Measurements from ENCODE around the gene ZNF205. TPM values are rescaled to one million over a fixed set of nuclear protein-coding genes. Genes with fewer than 3 reads are reported as not detected.
A peak's percentile ranks its signal among the peaks of the same experiment; 100 is the strongest.
"Not testable (repeated sequence)": the region's sequence is repeated elsewhere in the genome, so short reads cannot be mapped to it uniquely, and the experiment has no call there.

Gene ZNF205
- total and polyA plus RNA-seq, 9 donors: 12.0 to 15.4 (median 13.7) TPM

DNA sequence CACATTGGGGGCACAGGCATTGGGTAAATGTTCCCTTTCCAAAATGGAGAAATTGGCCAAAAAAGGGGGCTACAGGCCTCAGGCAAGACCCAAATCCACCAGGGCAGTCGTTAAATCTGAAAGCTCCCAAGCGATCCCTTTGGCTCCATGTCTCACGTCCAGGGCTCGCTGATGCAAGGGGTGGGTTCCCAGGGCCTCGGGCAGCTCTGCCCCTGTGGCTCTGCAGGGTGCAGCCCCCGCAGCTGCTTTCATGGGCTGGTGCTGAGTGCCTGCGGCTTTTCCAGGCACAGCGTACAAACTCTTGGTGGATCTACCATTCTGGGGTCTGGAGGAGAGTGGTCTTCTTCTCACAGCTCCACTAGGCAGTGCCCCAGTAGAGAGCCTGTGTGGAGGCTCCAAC lies 29.0 kb upstream of the ZNF205 start:
- not testable (repeated sequence) for H3K27ac ChIP-seq (ENCODE audit: low read length); H3K27me3 ChIP-seq (ENCODE audit: control insufficient read depth, insufficient read depth, low read length); DNase-seq; H3K9me3 ChIP-seq (replicated peaks; ENCODE audit: control insufficient read depth, low read depth, low read length); H3K4me3 ChIP-seq (ENCODE audit: low read length); H3K36me3 ChIP-seq (ENCODE audit: control insufficient read depth, insufficient read depth, low read length)
- peaks cover 23% of the 10 kb centered on the region for H3K4me1 ChIP-seq (ENCODE audit: control insufficient read depth, insufficient read depth, low read length)
- WGBS (ENCODE audit: insufficient coverage): 88% methylated on average over 5 of the region's 8 CpGs

DNA sequence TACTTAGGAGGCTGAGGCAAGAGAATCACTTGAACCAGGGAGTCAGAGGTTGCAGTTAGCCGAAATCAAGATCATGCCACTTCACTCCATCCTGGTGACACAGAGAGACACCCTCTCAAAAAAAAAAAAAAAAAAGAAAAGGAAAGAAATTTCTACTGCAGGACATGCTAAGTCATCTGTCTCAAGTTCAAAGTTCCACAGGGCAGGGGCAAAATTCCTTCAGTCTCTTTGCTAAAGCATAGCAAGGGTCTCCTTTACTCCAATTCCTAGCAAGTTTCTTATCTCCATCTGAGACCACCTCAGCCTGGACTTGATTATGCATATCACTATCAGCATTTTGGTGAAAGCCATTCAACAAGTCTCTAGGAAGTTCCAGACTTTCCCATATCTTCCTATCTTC lies 27.9 kb upstream of the ZNF205 start:
- no peak for DNase-seq
- Histone ChIP-seq H3K4me3 (ENCODE audit: low read length) (no peak overlapping the region), H3K9me3 (replicated peaks; ENCODE audit: control insufficient read depth, low read depth, low read length) (no peaks in the 10 kb centered on the region), H3K36me3 (ENCODE audit: control insufficient read depth, insufficient read depth, low read length) (no peaks in the 10 kb centered on the region), H3K27me3 (ENCODE audit: control insufficient read depth, insufficient read depth, low read length) (peaks cover 2% of the 10 kb centered on the region), H3K4me1 (ENCODE audit: control insufficient read depth, insufficient read depth, low read length) (peaks cover 34% of the 10 kb centered on the region), H3K27ac (ENCODE audit: low read length) (no peak overlapping the region)
- WGBS (ENCODE audit: insufficient coverage): no CpG with 5 or more reads among the region's 1 CpG

DNA sequence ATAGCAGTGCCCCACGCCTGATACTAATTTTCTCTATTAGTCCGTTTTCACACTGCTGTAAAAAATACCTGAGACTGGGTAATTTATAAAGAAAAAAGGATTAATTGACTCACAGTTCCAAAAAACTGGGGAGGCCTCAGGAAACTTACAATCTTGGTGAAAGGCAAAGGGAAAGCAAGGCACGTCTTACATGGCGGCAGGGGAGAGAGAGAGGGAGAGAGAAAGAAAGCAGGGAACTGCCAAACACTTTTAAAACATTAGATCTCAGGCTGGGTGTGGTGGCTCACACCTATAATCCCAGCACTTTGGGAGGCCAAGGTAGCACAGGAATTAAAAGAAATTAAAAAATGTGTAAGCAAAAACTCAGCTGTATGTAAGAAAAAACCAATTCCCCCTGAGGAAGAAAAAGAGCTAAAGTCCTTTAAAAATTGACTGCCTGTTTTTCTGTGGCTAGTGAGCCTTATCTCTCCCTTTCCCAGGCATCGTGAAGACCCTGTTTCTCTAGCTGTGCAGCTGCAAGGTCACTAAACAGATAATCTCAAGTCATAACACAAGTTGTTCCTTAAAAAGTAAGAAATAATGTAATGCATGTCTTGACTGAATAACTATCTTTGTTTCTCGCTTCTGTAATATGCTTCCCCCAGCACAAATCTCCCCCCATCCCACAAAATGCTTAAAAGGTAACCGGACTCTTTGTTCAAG lies 27.3 kb upstream of the ZNF205 start:
- Histone ChIP-seq H3K27ac (ENCODE audit: low read length) (no peak overlapping the region), H3K4me1 (ENCODE audit: control insufficient read depth, insufficient read depth, low read length) (peaks cover 35% of the 10 kb centered on the region), H3K36me3 (ENCODE audit: control insufficient read depth, insufficient read depth, low read length) (no peaks in the 10 kb centered on the region), H3K9me3 (replicated peaks; ENCODE audit: control insufficient read depth, low read depth, low read length) (no peaks in the 10 kb centered on the region), H3K4me3 (ENCODE audit: low read length) (no peak overlapping the region), H3K27me3 (ENCODE audit: control insufficient read depth, insufficient read depth, low read length) (peaks cover 2% of the 10 kb centered on the region)
- no peak for DNase-seq
- WGBS (ENCODE audit: insufficient coverage): 78% methylated on average over 2 of the region's 7 CpGs

- Histone ChIP-seq H3K36me3 (ENCODE audit: control insufficient read depth, insufficient read depth, low read length) (no peaks in the 10 kb centered on the region), H3K27ac (ENCODE audit: low read length) (peak overlapping the region; percentile 86), H3K9me3 (replicated peaks; ENCODE audit: control insufficient read depth, low read depth, low read length) (no peaks in the 10 kb centered on the region), H3K4me1 (ENCODE audit: control insufficient read depth, insufficient read depth, low read length) (peaks cover 35% of the 10 kb centered on the region), H3K27me3 (ENCODE audit: control insufficient read depth, insufficient read depth, low read length) (no peaks in the 10 kb centered on the region), H3K4me3 (ENCODE audit: low read length) (no peak overlapping the region)
- DNase-seq: no peak
- 88% methylated on average over 9 of the region's 17 CpGs for WGBS (ENCODE audit: insufficient coverage)
Measured at GRCh38 chr16:3085868-3086595, 26.4 kb upstream of the ZNF205 start.

DNA sequence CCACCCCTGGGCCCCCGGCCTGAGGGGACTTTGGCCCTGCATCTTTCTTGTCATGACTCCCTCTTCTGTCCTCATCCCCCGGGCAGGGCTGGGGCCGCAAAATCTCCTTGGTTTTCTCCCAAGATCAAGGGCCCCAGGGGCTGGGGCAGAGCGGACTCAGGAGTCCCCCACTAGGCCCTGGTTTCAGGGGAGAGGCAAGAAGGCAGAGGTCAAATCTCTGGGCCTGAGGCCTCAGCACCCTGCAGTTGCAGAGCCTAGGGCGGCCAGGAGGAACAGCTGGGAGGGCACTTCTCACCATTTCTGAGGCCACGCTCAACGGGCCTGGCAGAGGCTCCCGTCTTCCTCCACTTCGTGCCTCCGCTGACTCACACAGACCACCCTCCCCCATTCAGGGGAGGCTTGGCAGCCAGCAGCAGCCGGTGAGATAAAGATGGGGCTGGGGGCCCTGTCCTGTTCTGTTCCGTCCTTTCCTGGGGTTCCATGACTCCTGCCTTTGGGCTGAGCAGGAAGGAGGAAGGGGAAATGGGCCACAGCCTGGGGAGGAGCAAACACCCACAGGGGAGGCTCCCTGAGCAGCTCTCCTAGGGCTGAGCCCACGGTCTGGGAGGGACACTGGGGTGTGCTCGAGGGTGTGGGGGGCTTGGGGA lies 25.7 kb upstream of the ZNF205 start:
- 52% methylated on average over 7 of the region's 14 CpGs for WGBS (ENCODE audit: insufficient coverage)
- Histone ChIP-seq H3K27me3 (ENCODE audit: control insufficient read depth, insufficient read depth, low read length) (peaks cover 3% of the 10 kb centered on the region), H3K9me3 (replicated peaks; ENCODE audit: control insufficient read depth, low read depth, low read length) (no peaks in the 10 kb centered on the region), H3K4me3 (ENCODE audit: low read length) (peak overlapping the region; percentile 7), H3K36me3 (ENCODE audit: control insufficient read depth, insufficient read depth, low read length) (no peaks in the 10 kb centered on the region), H3K4me1 (ENCODE audit: control insufficient read depth, insufficient read depth, low read length) (peaks cover 35% of the 10 kb centered on the region), H3K27ac (ENCODE audit: low read length) (peak overlapping the region; percentile 86)
- DNase-seq: peak; percentile 32

GRCh38 chr16:3087243-3088235 lies 24.8 kb upstream of the ZNF205 start:
- Histone ChIP-seq H3K27me3 (ENCODE audit: control insufficient read depth, insufficient read depth, low read length) (peaks cover 10% of the 10 kb centered on the region), H3K36me3 (ENCODE audit: control insufficient read depth, insufficient read depth, low read length) (no peaks in the 10 kb centered on the region), H3K9me3 (replicated peaks; ENCODE audit: control insufficient read depth, low read depth, low read length) (no peaks in the 10 kb centered on the region), H3K4me1 (ENCODE audit: control insufficient read depth, insufficient read depth, low read length) (peaks cover 37% of the 10 kb centered on the region), H3K27ac (ENCODE audit: low read length) (peak overlapping the region; percentile 86), H3K4me3 (ENCODE audit: low read length) (peak overlapping the region; percentile 7)
- peak; percentile 84 for DNase-seq
- WGBS (ENCODE audit: insufficient coverage): 40% methylated on average over 17 of the region's 18 CpGs

DNA sequence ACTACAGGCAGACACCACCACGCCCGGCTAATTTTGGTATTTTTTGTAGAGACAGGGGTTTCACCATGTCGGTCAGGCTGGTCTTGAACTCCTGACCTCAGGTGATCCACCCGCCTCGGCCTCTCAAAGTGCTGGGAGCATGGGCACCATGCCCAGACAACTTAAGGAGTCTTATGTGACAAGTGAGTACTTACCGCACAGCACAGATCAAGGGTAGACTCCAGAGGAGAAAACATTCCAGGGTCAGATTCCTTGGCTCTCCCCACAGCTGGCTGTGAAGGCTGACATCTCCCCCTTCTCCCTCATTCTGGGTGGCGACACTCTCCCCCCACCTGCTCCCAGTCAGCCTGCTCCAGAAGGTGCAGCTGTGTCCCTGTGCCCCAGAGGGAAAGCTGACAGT lies 23.9 kb upstream of the ZNF205 start:
- H3K36me3 ChIP-seq (ENCODE audit: control insufficient read depth, insufficient read depth, low read length): no peaks in the 10 kb centered on the region
- H3K27me3 ChIP-seq (ENCODE audit: control insufficient read depth, insufficient read depth, low read length): peaks cover 10% of the 10 kb centered on the region
- no peak overlapping the region for H3K4me3 ChIP-seq (ENCODE audit: low read length)
- 49% methylated on average over 4 of the region's 7 CpGs for WGBS (ENCODE audit: insufficient coverage)
- peak; percentile 46 for DNase-seq
- peak overlapping the region; percentile 86 for H3K27ac ChIP-seq (ENCODE audit: low read length)
- peaks cover 42% of the 10 kb centered on the region for H3K4me1 ChIP-seq (ENCODE audit: control insufficient read depth, insufficient read depth, low read length)
- H3K9me3 ChIP-seq (replicated peaks; ENCODE audit: control insufficient read depth, low read depth, low read length): no peaks in the 10 kb centered on the region

DNA sequence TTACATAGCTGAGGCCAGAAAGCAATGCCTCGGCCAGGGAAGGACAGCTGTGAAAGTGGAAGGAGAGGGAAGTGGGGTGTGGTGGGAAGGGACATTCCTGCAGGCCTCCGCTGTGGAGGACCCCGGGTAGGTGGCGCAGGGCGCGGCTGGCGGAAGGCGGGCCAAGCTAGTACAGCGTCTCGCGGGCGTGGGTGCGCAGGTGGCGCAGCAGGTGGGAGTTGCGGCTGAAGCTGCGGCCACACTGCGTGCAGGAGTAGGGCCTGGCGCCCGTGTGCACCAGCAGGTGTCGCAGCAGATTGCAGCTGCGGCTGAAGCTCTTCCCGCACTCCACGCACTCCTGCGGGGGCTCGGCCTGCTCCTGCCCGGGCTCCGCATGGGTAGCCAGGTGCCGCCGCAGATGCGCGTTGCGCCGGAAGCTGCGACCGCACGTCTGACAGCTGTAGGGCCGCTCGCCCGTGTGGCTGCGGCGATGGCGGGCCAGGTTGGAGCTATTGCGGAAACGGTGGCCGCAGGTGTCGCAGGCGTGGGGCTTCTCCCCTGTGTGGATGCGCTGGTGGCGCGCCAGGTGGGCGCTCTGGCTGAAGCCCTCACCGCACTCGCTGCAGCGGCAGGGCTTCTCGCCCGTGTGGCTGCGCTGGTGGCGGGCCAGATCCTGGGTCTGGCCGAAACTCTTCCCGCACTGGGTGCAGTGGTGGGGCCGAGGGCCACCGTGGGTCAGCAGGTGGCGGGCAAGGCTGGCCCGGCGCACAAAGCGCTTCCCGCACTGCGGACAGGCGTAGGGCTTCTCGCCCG lies 23.3 kb upstream of the ZNF205 start:
- DNase-seq: no peak
- H3K9me3 ChIP-seq (replicated peaks; ENCODE audit: control insufficient read depth, low read depth, low read length): no peaks in the 10 kb centered on the region
- H3K36me3 ChIP-seq (ENCODE audit: control insufficient read depth, insufficient read depth, low read length): no peaks in the 10 kb centered on the region
- WGBS (ENCODE audit: insufficient coverage): 89% methylated on average over 71 of the region's 71 CpGs
- peaks cover 42% of the 10 kb centered on the region for H3K4me1 ChIP-seq (ENCODE audit: control insufficient read depth, insufficient read depth, low read length)
- peak overlapping the region; percentile 86 for H3K27ac ChIP-seq (ENCODE audit: low read length)
- no peak overlapping the region for H3K4me3 ChIP-seq (ENCODE audit: low read length)
- peaks cover 10% of the 10 kb centered on the region for H3K27me3 ChIP-seq (ENCODE audit: control insufficient read depth, insufficient read depth, low read length)
